ENCODE data around the gene ADORA1. TPM values are rescaled to one million over a fixed set of nuclear protein-coding genes. Genes with fewer than 3 reads are reported as not detected.

ADORA1 gene
- total RNA-seq, 5 donors from 2014 or later (not counting 1 experiment from before 2014, with no cell fraction given): not detected

GRCh38 chr1:203184467-203184866 is 56.9 kb downstream of the ADORA1 start:
- Mint-ChIP-seq H3K9me3 (no peaks in the 10 kb centered on the region), H3K27me3 (peaks cover 0 to 8% of the 10 kb centered on the region in 2 donors), H3K4me1 (peaks cover 0 to 3% (median 0%) of the 10 kb centered on the region in 3 donors), H3K27ac (no peak overlapping the region), H3K4me3 (no peak overlapping the region), H3K36me3 (no peaks in the 10 kb centered on the region)
- Histone ChIP-seq H3K27me3 (replicated peaks in 1 of 2; ENCODE audit: control insufficient read depth in 2 of 2, extremely low read depth in 1 of 2, insufficient read depth in 2 of 2, low read length in 1 of 2) (peaks cover 0 to 16% of the 10 kb centered on the region in 2 experiments), H3K36me3 (ENCODE audit: control insufficient read depth in 2 of 2, extremely low read depth in 1 of 2, insufficient read depth in 1 of 2, low read length in 1 of 2) (no peaks in the 10 kb centered on the region), H3K27ac (ENCODE audit: low read length) (no peak overlapping the region), H3K4me1 (ENCODE audit: control insufficient read depth in 1 of 2, extremely low read depth in 1 of 2, insufficient read depth in 2 of 2, low read length in 2 of 2) (no peaks in the 10 kb centered on the region), H3K9me3 (no peaks in the 10 kb centered on the region), H3K4me3 (ENCODE audit: control insufficient read depth in 1 of 2, extremely low read depth in 1 of 2, low read length in 1 of 2) (no peak overlapping the region)
- ChIA-PET CTCF (no interaction called here), POLR2A (no interaction called here)
- 100% methylated on average over 1 of the region's 4 CpGs for WGBS (ENCODE audit: insufficient coverage)
- DNase-seq (no peak), ATAC-seq (replicated peaks in 1 of 4) (no peak)

- Histone ChIP-seq H3K4me1 (ENCODE audit: control insufficient read depth in 1 of 2, extremely low read depth in 1 of 2, insufficient read depth in 2 of 2, low read length in 2 of 2) (no peaks in the 10 kb centered on the region), H3K36me3 (ENCODE audit: control insufficient read depth in 2 of 2, extremely low read depth in 1 of 2, insufficient read depth in 1 of 2, low read length in 1 of 2) (no peaks in the 10 kb centered on the region), H3K27ac (ENCODE audit: low read length) (no peak overlapping the region), H3K27me3 (replicated peaks in 1 of 2; ENCODE audit: control insufficient read depth in 2 of 2, extremely low read depth in 1 of 2, insufficient read depth in 2 of 2, low read length in 1 of 2) (peaks cover 0 to 17% of the 10 kb centered on the region in 2 experiments), H3K4me3 (ENCODE audit: control insufficient read depth in 1 of 2, extremely low read depth in 1 of 2, low read length in 1 of 2) (no peak overlapping the region), H3K9me3 (no peaks in the 10 kb centered on the region)
- no peak overlapping the region for H3K27ac Mint-ChIP-seq
- ATAC-seq (replicated peaks in 1 of 4): no peak
- CTCF ChIA-PET: no interaction called here
- H3K4me3 Mint-ChIP-seq: no peak overlapping the region
- POLR2A ChIA-PET: no interaction called here
- no peaks in the 10 kb centered on the region for H3K36me3 Mint-ChIP-seq
- 90% methylated on average over 6 of the region's 10 CpGs for WGBS (ENCODE audit: insufficient coverage)
- H3K4me1 Mint-ChIP-seq: peaks cover 0 to 3% (median 0%) of the 10 kb centered on the region in 3 donors
- peaks cover 0 to 8% of the 10 kb centered on the region in 2 donors for H3K27me3 Mint-ChIP-seq
- no peak for DNase-seq
- no peaks in the 10 kb centered on the region for H3K9me3 Mint-ChIP-seq
Measured at GRCh38 chr1:203185061-203185461, 57.5 kb downstream of the ADORA1 start.

GRCh38 chr1:203185585-203185984 is 58.1 kb downstream of the ADORA1 start:
- no peak for ATAC-seq (replicated peaks in 1 of 4)
- no peaks in the 10 kb centered on the region for H3K4me1 ChIP-seq (ENCODE audit: control insufficient read depth in 1 of 2, extremely low read depth in 1 of 2, insufficient read depth in 2 of 2, low read length in 2 of 2)
- no peak overlapping the region for H3K27ac ChIP-seq (ENCODE audit: low read length)
- CTCF ChIA-PET: no interaction called here
- H3K27me3 ChIP-seq (replicated peaks in 1 of 2; ENCODE audit: control insufficient read depth in 2 of 2, extremely low read depth in 1 of 2, insufficient read depth in 2 of 2, low read length in 1 of 2): peaks cover 0 to 17% of the 10 kb centered on the region in 2 experiments
- no peak for DNase-seq
- H3K36me3 ChIP-seq (ENCODE audit: control insufficient read depth in 2 of 2, extremely low read depth in 1 of 2, insufficient read depth in 1 of 2, low read length in 1 of 2): no peaks in the 10 kb centered on the region
- 85% methylated on average over 4 of the region's 4 CpGs for WGBS (ENCODE audit: insufficient coverage)
- H3K4me3 Mint-ChIP-seq: no peak overlapping the region
- H3K36me3 Mint-ChIP-seq: no peaks in the 10 kb centered on the region
- no peaks in the 10 kb centered on the region for H3K9me3 ChIP-seq
- H3K27me3 Mint-ChIP-seq: peaks cover 0 to 8% of the 10 kb centered on the region in 2 donors
- POLR2A ChIA-PET: no interaction called here
- no peaks in the 10 kb centered on the region for H3K9me3 Mint-ChIP-seq
- peaks cover 0 to 3% (median 0%) of the 10 kb centered on the region in 3 donors for H3K4me1 Mint-ChIP-seq
- H3K27ac Mint-ChIP-seq: no peak overlapping the region
- H3K4me3 ChIP-seq (ENCODE audit: control insufficient read depth in 1 of 2, extremely low read depth in 1 of 2, low read length in 1 of 2): no peak overlapping the region

GRCh38 chr1:203186091-203186445 is 58.5 kb downstream of the ADORA1 start:
- no CpG with 5 or more reads among the region's 5 CpGs for WGBS (ENCODE audit: insufficient coverage)
- peaks cover 0 to 4% of the 10 kb centered on the region in 2 donors for H3K27me3 Mint-ChIP-seq
- Histone ChIP-seq H3K27me3 (replicated peaks in 1 of 2; ENCODE audit: control insufficient read depth in 2 of 2, extremely low read depth in 1 of 2, insufficient read depth in 2 of 2, low read length in 1 of 2) (peaks cover 0 to 14% of the 10 kb centered on the region in 2 experiments), H3K27ac (ENCODE audit: low read length) (no peak overlapping the region), H3K9me3 (no peaks in the 10 kb centered on the region), H3K4me3 (ENCODE audit: control insufficient read depth in 1 of 2, extremely low read depth in 1 of 2, low read length in 1 of 2) (no peak overlapping the region), H3K4me1 (ENCODE audit: control insufficient read depth in 1 of 2, extremely low read depth in 1 of 2, insufficient read depth in 2 of 2, low read length in 2 of 2) (no peaks in the 10 kb centered on the region), H3K36me3 (ENCODE audit: control insufficient read depth in 2 of 2, extremely low read depth in 1 of 2, insufficient read depth in 1 of 2, low read length in 1 of 2) (no peaks in the 10 kb centered on the region)
- no peaks in the 10 kb centered on the region for H3K36me3 Mint-ChIP-seq
- CTCF ChIA-PET: no interaction called here
- ATAC-seq (replicated peaks in 1 of 4) (no peak), DNase-seq (no peak)
- no peaks in the 10 kb centered on the region for H3K9me3 Mint-ChIP-seq
- POLR2A ChIA-PET: no interaction called here
- H3K4me3 Mint-ChIP-seq: no peak overlapping the region
- H3K27ac Mint-ChIP-seq: no peak overlapping the region
- peaks cover 0 to 3% (median 0%) of the 10 kb centered on the region in 3 donors for H3K4me1 Mint-ChIP-seq

GRCh38 chr1:203186446-203187303 is 59.1 kb downstream of the ADORA1 start, which contains the start of gene CHI3L1:
TSS of gene CHI3L1 (minus strand) at chr1:203186704. CDS start at chr1:203186623, 81 bp downstream.
- Mint-ChIP-seq H3K27ac (no peak within 1 kb of the TSS), H3K4me3 (no peak within 1 kb of the TSS), H3K4me1 (peaks cover 0 to 3% (median 0%) of the 10 kb centered on the region in 3 donors), H3K9me3 (no peaks in the 10 kb centered on the region), H3K27me3 (peaks cover 4% of the 10 kb centered on the region in 2 donors), H3K36me3 (no peaks in the 10 kb centered on the region)
- DNase-seq: no peak
- Histone ChIP-seq H3K27ac (ENCODE audit: low read length) (no peak within 1 kb of the TSS), H3K9me3 (no peaks in the 10 kb centered on the region), H3K4me1 (ENCODE audit: control insufficient read depth in 1 of 2, extremely low read depth in 1 of 2, insufficient read depth in 2 of 2, low read length in 2 of 2) (no peaks in the 10 kb centered on the region), H3K4me3 (ENCODE audit: control insufficient read depth in 1 of 2, extremely low read depth in 1 of 2, low read length in 1 of 2) (no peak within 1 kb of the TSS), H3K36me3 (ENCODE audit: control insufficient read depth in 2 of 2, extremely low read depth in 1 of 2, insufficient read depth in 1 of 2, low read length in 1 of 2) (no peaks in the 10 kb centered on the region), H3K27me3 (replicated peaks in 1 of 2; ENCODE audit: control insufficient read depth in 2 of 2, extremely low read depth in 1 of 2, insufficient read depth in 2 of 2, low read length in 1 of 2) (peaks cover 0 to 13% of the 10 kb centered on the region in 2 experiments)
- 33% methylated on average over 3 of the region's 14 CpGs for WGBS (ENCODE audit: insufficient coverage)
- ChIA-PET POLR2A (no interaction called here), CTCF (no interaction called here)
- ATAC-seq (replicated peaks in 1 of 4): no peak

GRCh38 chr1:203187304-203187685 is 59.8 kb downstream of the ADORA1 start:
- ChIA-PET CTCF (no interaction called here), POLR2A (no interaction called here)
- H3K9me3 ChIP-seq: no peaks in the 10 kb centered on the region
- Mint-ChIP-seq H3K4me3 (no peak overlapping the region), H3K4me1 (peaks cover 0 to 3% (median 0%) of the 10 kb centered on the region in 3 donors), H3K9me3 (no peaks in the 10 kb centered on the region), H3K27me3 (peaks cover 4% of the 10 kb centered on the region in 2 donors), H3K27ac (no peak overlapping the region), H3K36me3 (no peaks in the 10 kb centered on the region)
- 61% methylated on average over 3 of the region's 7 CpGs for WGBS (ENCODE audit: insufficient coverage)
- no peak overlapping the region for H3K4me3 ChIP-seq (ENCODE audit: control insufficient read depth in 1 of 2, extremely low read depth in 1 of 2, low read length in 1 of 2)
- H3K27me3 ChIP-seq (replicated peaks in 1 of 2; ENCODE audit: control insufficient read depth in 2 of 2, extremely low read depth in 1 of 2, insufficient read depth in 2 of 2, low read length in 1 of 2): peaks cover 0 to 12% of the 10 kb centered on the region in 2 experiments
- ATAC-seq (replicated peaks in 1 of 4): no peak
- H3K36me3 ChIP-seq (ENCODE audit: control insufficient read depth in 2 of 2, extremely low read depth in 1 of 2, insufficient read depth in 1 of 2, low read length in 1 of 2): no peaks in the 10 kb centered on the region
- DNase-seq: no peak
- H3K4me1 ChIP-seq (ENCODE audit: control insufficient read depth in 1 of 2, extremely low read depth in 1 of 2, insufficient read depth in 2 of 2, low read length in 2 of 2): no peaks in the 10 kb centered on the region
- no peak overlapping the region for H3K27ac ChIP-seq (ENCODE audit: low read length)

Data from T-cell (primary cell).